HG02885 (cell line): ENCODE measurements around the gene ZNF503.

Source experiments
- ATAC-seq: cut with Tn5 transposase; IDR thresholded peaks from one replicate; pipeline ENCODE4 v1.9.1; 2021; ENCODE audit warnings: mild to moderate bottlenecking; ENCODE audit not compliant: unreplicated experiment, poor library complexity

ZNF503 gene

DNA sequence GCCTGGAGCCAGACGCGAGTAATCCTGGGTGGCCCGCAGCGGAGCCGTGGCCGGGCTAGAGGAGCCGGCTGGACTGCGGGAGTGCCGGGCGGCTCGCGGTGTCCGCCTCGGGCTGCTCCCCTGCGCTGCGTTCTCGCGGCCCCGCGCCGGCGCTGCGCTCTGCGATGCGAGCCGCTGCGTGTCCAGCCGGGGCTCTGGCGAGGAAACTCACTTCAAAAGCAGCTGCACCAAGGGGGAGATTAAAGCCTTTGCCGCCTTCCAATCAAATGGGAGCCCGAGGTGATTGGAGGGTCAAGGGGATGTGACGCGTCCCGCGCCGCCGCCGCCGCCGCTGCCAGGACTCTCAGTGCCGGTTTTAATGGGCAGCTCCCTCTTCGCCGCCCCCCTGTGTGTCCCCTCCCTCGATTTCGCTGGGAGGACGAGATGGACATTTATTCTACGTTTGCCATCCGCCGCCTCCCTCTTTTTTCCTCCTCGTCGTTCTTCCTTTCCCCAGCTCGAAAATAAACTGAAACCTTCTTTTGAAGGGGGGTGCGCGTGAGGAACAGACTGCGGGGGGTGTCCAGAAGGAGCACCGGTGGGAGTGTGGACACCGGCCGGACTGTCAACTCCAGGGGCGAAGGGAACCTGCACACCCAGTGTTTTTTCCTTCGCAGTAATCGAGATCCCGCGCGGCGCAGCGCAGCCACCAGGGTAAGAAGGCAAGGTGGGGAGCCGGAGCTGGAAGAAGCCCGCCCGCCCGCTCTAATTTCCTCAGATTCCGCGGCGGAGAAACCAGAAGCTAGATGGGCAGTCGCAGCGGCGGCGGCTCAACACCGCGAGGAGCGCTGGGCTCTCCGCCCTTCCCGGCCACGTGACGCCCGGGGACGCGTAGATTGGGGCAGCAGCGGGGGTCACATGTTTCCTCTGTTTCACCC lies at the start of gene ZNF503:
Gene ZNF503, minus strand, starts transcription at position 196 of the 917 bp plus-strand sequence. CDS start 345 bp downstream, outside the sequence.
- ATAC-seq: peak; percentile 36

GRCh38 chr10:75450644-75451640 lies 49.4 kb upstream of the ZNF503 start:
- no peak for ATAC-seq

DNA sequence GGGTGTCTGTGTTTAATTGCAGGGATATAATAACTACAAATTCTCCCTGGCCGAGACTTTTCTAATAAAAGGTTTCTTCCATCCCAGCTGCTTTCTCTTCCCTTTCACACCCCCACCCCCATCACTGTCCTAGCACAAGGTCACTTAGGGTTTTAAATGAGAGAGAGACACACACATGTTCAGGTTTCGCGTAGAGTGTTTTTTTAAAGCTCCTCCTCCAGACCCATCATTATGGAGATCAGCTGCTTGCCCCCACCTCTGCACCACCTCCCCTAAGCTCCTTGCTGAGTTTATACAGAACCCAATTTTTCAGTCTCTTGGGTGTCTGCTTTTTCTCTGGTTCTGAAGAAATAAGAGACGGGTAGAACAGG lies 48.5 kb upstream of the ZNF503 start:
- no peak for ATAC-seq

- ATAC-seq: no peak
These were observed 48.0 kb upstream of the ZNF503 start for GRCh38 chr10:75449382-75450074.

GRCh38 chr10:75448166-75448565 lies 46.6 kb upstream of the ZNF503 start:
- ATAC-seq: no peak

DNA sequence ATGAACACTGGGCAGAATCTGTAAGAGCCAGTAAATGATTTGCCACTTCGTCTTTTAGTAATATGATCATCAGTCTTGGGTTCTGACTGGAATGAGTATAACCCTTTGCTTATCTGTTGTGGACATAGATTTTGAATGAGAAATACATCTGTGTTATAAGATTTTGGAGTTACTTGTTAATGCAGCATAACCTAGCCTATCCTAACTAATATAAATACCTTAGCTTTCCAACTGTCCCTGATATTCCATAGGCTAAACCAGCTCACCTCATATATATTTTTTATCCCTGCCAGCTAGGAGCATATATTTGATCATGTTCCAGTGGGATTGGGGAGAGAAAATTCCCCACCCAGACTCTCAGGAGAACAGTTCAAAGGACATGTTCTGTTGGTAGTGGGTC lies 44.9 kb upstream of the ZNF503 start:
- no peak for ATAC-seq

GRCh38 chr10:75444781-75445386 lies 43.3 kb upstream of the ZNF503 start:
- ATAC-seq: no peak

DNA sequence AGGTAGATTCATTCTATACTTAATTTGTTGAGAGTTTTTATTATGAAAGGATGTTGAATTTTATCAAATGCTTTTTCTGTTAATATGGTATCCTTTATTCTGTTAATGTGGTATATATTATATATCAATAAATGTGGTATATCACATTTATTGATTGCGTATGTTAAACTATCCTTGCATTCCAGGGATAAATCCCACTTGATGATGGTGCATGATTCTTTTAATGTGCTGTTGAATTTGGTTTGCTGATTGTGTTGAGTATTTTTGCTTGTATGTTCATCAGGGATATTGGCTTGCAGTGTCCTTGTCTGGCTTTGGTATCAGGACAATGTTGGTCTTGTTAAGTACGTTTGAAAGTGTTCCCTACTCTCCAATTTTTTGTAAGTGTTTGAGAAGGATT lies 41.8 kb upstream of the ZNF503 start:
- no peak for ATAC-seq

DNA sequence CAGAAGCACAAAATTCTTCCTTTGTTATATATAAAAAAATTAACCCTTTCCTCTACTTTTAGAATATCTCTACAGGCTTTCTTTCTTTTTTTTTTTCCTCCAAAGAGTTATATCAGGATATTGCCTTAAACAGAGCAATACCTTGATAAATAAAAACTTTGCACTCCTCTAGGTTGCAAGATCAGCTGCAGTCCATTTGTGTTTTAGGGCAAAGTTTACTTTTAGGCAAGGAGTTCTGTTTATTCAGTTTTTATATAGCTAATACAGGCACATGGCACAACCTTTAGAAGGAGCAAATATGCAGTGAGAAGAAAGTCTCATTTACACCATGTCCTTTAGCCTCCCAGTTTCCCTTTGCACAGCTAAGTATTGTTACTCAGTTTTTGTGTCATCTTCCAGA lies 40.1 kb upstream of the ZNF503 start:
- ATAC-seq: no peak

- no peak for ATAC-seq
These were observed 39.6 kb upstream of the ZNF503 start for GRCh38 chr10:75441196-75441595.

DNA sequence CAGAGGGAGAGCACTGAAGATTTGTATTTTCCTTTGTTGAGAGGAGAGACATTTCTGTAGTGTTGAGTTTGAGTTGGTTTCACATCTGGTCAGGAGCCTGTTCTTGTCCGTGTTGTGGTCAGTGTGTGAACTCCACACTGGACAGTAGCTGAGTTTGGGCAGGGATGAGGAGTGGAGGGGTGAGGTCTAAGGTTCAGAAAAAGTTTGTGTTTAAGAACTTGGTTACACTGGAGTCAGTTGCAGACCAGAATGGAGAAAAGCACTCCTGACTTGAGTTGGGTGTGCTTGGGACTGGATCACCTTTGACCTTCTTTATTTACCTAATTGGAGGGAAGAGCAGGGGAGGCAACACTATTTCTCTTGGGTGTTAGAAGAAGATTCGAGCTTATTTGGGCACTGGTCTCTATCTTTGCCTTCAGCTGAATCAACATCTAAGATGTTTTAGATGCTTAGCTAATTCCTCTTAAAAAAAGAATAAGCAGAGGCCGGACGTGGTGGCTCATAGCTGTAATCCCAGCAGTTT lies 38.8 kb upstream of the ZNF503 start:
- no peak for ATAC-seq

DNA sequence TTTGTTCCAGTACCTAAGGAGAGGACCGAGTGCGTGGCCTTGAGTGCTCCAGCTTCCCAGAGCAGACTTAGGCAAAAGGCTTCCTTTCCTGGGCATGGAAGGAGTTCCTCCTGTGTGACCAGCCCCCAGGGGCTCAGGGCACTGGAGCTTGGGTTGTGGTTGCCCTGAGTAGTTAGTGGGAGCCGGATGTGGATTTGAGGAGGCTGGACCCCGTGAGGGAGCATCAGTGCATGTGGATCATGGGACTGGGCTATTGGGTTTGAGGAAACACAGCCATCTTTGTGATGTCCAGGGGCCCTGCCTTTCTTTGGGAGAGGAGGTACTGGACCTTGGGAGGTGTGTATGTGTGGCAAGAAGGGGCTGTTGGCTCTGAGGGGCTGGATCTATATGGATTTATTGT lies 38.2 kb upstream of the ZNF503 start:
- ATAC-seq: no peak

- no peak for ATAC-seq
These were observed 36.7 kb upstream of the ZNF503 start for GRCh38 chr10:75438275-75438674.

GRCh38 chr10:75437693-75438092 lies 36.1 kb upstream of the ZNF503 start:
- no peak for ATAC-seq

- ATAC-seq: no peak
These were observed 35.3 kb upstream of the ZNF503 start for GRCh38 chr10:75436896-75437295.

GRCh38 chr10:75435291-75435690 lies 33.7 kb upstream of the ZNF503 start:
- ATAC-seq: no peak

DNA sequence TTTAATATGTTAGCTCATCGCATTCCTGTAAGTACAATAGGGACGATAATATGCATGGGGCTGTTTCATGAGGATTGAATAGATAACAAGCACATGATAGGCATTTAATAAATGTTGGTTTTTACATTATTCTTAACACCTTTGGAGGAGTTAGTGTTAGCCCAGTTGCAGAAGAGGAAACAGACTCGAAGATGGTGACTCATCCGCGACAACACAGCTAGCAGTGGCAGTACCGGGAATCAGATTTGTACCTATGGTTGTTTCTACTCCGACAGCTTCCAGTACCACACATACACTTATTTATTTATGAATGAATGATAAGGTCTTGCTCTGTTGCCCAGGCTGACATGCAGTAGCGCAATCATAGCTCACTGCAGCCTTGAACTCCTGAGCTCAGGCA lies 32.7 kb upstream of the ZNF503 start:
- no peak for ATAC-seq

- ATAC-seq: no peak
These were observed 31.7 kb upstream of the ZNF503 start for GRCh38 chr10:75433216-75433615.

DNA sequence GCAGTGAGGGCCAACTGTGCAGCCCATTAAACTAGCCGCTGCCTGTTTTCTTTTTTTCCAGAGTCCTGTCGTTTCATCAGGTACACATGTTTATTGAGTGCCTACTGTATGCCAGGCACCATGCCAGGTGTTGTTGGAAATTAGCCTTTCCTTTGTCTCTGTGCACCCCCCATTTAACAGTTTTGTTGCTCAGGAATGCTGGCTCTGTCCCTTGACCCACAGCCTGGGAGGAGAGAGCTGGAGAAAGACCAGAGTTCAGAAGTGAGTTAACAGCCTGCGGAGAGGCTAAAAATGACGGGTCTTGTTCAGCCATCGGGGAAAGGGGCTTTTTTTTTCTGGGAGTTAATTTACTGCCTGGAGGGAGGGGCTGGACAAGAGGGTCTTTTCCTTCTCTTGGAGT lies 31.2 kb upstream of the ZNF503 start:
- ATAC-seq: no peak

DNA sequence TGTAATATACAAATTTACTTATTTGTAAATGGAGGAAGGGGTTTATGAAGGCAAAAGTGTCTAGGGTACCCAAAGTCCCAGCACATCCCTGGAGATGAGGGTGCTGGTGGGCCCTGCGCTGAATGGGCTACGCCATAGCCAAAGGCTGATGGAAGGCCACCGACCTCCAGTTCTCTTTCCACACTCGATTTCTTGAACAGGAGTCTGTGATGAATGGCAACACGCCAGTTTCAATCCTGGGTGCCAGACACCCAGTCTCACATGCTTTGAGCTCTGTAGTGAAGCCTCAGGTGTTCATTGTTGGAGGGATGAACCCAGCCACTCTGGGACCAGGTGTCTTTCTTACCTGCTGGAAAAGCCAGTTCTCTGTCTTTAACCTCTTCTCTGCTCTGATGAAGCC lies 30.6 kb upstream of the ZNF503 start:
- ATAC-seq: no peak
